Gastroesophageal sphincter (tissue), 3 donors: ENCODE results near the gene TFG.

Experiments used
- EP300 ChIP-seq: sonication (generic); formaldehyde crosslinking; IDR thresholded peaks from one replicate; pipeline ENCODE4 v1.6.1; 2017; ENCODE audit warnings: antibody characterized with exemption, mild to moderate bottlenecking
- POLR2A ChIP-seq, 2 donors: fragments of 450-650 bp; IDR thresholded peaks; one replicate each; pipeline ENCODE4 v1.6.1; 2017; ENCODE audit warnings: antibody characterized with exemption in 2 of 2, mild to moderate bottlenecking in 2 of 2, moderate library complexity in 1 of 2
- POLR2AphosphoS5 ChIP-seq: sonication (generic); formaldehyde crosslinking; IDR thresholded peaks from one replicate; pipeline ENCODE4 v1.6.1; 2017; ENCODE audit warnings: antibody characterized with exemption
- TF ChIP-seq, protein P1 (sequence below), 4 experiments: fragments of 200-600 bp in 2 of 4; fragments of 450-650 bp in 2 of 4; sonication (generic) in 1 of 4; IDR thresholded peaks; one replicate each; pipeline ENCODE4 v1.5.1; 2017 to 2019; ENCODE audit warnings: antibody characterized with exemption in 4 of 4, mild to moderate bottlenecking in 2 of 4, moderate library complexity in 2 of 4

GRCh38 chr3:100702082-100702979 lies 7.0 kb upstream of the TFG start:
- no peak for TF ChIP-seq EP300
- TF ChIP-seq, protein P1, sequence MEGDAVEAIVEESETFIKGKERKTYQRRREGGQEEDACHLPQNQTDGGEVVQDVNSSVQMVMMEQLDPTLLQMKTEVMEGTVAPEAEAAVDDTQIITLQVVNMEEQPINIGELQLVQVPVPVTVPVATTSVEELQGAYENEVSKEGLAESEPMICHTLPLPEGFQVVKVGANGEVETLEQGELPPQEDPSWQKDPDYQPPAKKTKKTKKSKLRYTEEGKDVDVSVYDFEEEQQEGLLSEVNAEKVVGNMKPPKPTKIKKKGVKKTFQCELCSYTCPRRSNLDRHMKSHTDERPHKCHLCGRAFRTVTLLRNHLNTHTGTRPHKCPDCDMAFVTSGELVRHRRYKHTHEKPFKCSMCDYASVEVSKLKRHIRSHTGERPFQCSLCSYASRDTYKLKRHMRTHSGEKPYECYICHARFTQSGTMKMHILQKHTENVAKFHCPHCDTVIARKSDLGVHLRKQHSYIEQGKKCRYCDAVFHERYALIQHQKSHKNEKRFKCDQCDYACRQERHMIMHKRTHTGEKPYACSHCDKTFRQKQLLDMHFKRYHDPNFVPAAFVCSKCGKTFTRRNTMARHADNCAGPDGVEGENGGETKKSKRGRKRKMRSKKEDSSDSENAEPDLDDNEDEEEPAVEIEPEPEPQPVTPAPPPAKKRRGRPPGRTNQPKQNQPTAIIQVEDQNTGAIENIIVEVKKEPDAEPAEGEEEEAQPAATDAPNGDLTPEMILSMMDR (IDR thresholded peaks at IDR 0.05): no peak
- no peak for TF ChIP-seq POLR2AphosphoS5
- TF ChIP-seq POLR2A (IDR thresholded peaks at IDR 0.05): no peak
